ENCODE measurements around the gene FBXL12.

DNA sequence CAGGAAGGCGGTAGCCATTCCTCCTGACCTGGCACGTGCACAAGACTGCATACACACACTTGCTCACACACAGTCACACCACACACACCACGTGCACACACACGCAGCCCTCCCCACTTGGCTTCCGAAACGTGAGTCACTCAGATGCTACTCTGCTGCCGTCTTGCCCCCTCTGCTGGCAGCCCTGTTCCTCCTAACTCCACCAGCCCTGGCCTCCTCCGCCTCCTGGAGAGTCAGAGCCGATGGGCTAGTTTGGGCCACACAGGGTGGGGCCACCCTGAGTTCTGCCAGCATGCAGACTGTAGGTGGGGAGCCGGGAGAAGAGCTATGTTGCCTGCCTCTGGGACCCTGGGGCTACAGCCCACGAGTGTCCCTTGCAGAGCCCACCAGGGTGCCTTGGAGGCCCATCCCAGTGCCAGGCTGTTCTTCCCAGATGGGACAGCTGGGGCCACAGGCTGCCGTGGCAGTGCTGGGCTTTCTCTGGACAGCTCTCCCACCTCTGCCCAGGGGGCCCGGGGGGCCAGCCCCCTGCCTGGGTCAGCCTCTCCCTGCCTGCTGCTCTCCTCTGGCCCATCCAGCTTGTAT lies 28.3 kb upstream of the FBXL12 start:
- TF ChIP-seq ZNF510 (tag by site-specific recombination; IDR thresholded peaks at IDR 0.05; ENCODE audit: insufficient replicate concordance), result no peak
- TF ChIP-seq, protein P1, sequence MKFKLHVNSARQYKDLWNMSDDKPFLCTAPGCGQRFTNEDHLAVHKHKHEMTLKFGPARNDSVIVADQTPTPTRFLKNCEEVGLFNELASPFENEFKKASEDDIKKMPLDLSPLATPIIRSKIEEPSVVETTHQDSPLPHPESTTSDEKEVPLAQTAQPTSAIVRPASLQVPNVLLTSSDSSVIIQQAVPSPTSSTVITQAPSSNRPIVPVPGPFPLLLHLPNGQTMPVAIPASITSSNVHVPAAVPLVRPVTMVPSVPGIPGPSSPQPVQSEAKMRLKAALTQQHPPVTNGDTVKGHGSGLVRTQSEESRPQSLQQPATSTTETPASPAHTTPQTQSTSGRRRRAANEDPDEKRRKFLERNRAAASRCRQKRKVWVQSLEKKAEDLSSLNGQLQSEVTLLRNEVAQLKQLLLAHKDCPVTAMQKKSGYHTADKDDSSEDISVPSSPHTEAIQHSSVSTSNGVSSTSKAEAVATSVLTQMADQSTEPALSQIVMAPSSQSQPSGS (tag by site-specific recombination; IDR thresholded peaks at IDR 0.05; ENCODE audit: low read depth), result no peak
- 0 out of 2 replicates have a peak, but pooled peaks have one; percentile 14 for TF ChIP-seq GLI4 (tag by site-specific recombination; IDR thresholded peaks at IDR 0.05)
- TF ChIP-seq ZNF792 (tag by site-specific recombination; IDR thresholded peaks at IDR 0.05), result no peak
- TF ChIP-seq ZBTB8A (tag by site-specific recombination; IDR thresholded peaks at IDR 0.05), result no peak
- peak; percentile 31; the same call in 1 of the 2 replicates for TF ChIP-seq ZNF391 (tag by site-specific recombination; IDR thresholded peaks at IDR 0.05; ENCODE audit: borderline replicate concordance, low read depth)
- TF ChIP-seq, protein P2, sequence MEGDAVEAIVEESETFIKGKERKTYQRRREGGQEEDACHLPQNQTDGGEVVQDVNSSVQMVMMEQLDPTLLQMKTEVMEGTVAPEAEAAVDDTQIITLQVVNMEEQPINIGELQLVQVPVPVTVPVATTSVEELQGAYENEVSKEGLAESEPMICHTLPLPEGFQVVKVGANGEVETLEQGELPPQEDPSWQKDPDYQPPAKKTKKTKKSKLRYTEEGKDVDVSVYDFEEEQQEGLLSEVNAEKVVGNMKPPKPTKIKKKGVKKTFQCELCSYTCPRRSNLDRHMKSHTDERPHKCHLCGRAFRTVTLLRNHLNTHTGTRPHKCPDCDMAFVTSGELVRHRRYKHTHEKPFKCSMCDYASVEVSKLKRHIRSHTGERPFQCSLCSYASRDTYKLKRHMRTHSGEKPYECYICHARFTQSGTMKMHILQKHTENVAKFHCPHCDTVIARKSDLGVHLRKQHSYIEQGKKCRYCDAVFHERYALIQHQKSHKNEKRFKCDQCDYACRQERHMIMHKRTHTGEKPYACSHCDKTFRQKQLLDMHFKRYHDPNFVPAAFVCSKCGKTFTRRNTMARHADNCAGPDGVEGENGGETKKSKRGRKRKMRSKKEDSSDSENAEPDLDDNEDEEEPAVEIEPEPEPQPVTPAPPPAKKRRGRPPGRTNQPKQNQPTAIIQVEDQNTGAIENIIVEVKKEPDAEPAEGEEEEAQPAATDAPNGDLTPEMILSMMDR (tag by site-specific recombination; IDR thresholded peaks at IDR 0.05), result peak; percentile 91
- TF ChIP-seq, protein P3, sequence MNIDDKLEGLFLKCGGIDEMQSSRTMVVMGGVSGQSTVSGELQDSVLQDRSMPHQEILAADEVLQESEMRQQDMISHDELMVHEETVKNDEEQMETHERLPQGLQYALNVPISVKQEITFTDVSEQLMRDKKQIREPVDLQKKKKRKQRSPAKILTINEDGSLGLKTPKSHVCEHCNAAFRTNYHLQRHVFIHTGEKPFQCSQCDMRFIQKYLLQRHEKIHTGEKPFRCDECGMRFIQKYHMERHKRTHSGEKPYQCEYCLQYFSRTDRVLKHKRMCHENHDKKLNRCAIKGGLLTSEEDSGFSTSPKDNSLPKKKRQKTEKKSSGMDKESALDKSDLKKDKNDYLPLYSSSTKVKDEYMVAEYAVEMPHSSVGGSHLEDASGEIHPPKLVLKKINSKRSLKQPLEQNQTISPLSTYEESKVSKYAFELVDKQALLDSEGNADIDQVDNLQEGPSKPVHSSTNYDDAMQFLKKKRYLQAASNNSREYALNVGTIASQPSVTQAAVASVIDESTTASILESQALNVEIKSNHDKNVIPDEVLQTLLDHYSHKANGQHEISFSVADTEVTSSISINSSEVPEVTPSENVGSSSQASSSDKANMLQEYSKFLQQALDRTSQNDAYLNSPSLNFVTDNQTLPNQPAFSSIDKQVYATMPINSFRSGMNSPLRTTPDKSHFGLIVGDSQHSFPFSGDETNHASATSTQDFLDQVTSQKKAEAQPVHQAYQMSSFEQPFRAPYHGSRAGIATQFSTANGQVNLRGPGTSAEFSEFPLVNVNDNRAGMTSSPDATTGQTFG (tag by site-specific recombination; IDR thresholded peaks at IDR 0.05; ENCODE audit: borderline replicate concordance), result no peak
- TF ChIP-seq ZSCAN16 (tag by site-specific recombination; IDR thresholded peaks at IDR 0.05), result no peak
- TF ChIP-seq ZNF747 (tag by site-specific recombination; IDR thresholded peaks at IDR 0.05), result no peak
- 0 out of 2 replicates have a peak, but pooled peaks have one; percentile 1 for TF ChIP-seq ZBTB17 (tag by site-specific recombination; IDR thresholded peaks at IDR 0.05)
- no peak for TF ChIP-seq ZNF155 (tag by site-specific recombination; IDR thresholded peaks at IDR 0.05)
- no peak for TF ChIP-seq ZNF544 (tag by site-specific recombination; IDR thresholded peaks at IDR 0.05)
- no peak for TF ChIP-seq ZFP41 (tag by site-specific recombination; IDR thresholded peaks at IDR 0.05; ENCODE audit: borderline replicate concordance)
